Measurements from ENCODE around the gene POLA2.

DNA sequence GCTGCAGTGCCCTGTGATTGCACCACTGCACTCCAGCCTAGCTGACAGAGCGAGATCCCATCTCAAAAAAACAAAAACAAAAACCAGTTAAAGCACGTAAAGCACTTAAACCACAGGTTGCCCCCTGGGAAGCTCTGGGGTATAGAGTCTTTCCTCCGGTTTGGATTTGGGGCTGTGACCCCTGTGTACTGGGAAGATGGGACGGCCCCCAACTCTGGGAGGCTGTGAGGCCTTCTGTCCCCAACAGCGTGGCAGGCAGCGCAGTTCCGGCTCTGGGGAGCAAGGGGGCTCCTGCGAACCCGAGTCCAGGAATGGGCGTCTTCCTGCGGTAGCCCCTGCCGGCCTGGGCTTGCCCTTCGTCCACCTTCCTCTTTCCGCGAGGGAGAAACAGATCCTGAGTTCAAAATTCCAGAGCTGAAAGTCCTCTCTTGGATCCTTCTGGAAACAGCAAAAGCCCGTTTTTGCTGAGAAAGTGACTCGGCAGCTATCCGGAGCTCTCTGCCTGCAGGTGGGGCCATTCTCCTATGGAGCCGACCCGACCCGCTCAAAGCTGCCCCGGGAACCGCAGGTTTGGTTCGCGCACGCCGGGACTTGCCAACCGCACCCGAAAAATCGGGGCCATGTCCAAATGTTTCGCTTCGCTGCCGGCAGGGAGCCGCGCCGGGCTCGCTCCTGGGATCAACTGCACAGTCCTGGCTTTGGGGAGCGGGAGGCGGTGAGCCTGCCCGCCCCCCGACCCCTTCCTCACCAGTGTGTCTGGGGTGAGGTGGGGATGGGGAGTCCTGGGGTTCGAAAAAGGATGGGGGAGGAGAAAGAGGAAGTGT lies 36.3 kb upstream of the POLA2 start:
- TF ChIP-seq, protein P1, sequence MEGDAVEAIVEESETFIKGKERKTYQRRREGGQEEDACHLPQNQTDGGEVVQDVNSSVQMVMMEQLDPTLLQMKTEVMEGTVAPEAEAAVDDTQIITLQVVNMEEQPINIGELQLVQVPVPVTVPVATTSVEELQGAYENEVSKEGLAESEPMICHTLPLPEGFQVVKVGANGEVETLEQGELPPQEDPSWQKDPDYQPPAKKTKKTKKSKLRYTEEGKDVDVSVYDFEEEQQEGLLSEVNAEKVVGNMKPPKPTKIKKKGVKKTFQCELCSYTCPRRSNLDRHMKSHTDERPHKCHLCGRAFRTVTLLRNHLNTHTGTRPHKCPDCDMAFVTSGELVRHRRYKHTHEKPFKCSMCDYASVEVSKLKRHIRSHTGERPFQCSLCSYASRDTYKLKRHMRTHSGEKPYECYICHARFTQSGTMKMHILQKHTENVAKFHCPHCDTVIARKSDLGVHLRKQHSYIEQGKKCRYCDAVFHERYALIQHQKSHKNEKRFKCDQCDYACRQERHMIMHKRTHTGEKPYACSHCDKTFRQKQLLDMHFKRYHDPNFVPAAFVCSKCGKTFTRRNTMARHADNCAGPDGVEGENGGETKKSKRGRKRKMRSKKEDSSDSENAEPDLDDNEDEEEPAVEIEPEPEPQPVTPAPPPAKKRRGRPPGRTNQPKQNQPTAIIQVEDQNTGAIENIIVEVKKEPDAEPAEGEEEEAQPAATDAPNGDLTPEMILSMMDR (IDR thresholded peaks at IDR 0.05), result peak in 1 of 3 experiments; percentile 14
- TF ChIP-seq POLR2A (IDR thresholded peaks at IDR 0.05), result no peak

Data from testis (tissue), 2 donors.